GM10266 (cell line): ENCODE results near the gene ZPBP.

ENCODE experiments used
- DNase-seq: peaks from one replicate; pipeline ENCODE4 v3.0.0; 2012; ENCODE audit errors: extremely low spot score
- TF ChIP-seq, protein P1 (sequence below): IDR thresholded peaks from 2 replicates; pipeline ENCODE4 v1.5.1; 2012; ENCODE audit warnings: mild to moderate bottlenecking, low read depth; ENCODE audit not compliant: control insufficient read depth, insufficient read depth; ENCODE audit errors: missing control alignments

The ZPBP gene

DNA sequence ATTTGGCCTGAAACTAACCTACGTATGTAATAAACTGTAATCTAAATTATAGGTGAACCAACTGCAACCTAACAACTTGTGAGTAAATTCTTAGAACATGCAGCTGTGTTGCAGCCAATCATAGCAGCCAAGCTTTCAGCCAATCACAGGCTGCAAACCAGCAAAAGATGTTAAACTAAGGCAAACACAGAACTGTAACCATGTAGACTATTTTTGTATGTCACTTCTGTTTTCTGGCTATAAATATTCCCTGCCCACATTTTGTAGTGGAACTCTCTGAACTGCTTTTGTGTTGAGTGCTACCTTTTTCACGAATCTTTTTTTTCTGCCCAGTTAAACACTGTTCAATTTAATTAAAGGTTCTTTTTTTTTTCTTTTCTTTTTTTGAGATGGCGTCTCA is 28.2 kb upstream of the ZPBP start:
- TF ChIP-seq, protein P1, sequence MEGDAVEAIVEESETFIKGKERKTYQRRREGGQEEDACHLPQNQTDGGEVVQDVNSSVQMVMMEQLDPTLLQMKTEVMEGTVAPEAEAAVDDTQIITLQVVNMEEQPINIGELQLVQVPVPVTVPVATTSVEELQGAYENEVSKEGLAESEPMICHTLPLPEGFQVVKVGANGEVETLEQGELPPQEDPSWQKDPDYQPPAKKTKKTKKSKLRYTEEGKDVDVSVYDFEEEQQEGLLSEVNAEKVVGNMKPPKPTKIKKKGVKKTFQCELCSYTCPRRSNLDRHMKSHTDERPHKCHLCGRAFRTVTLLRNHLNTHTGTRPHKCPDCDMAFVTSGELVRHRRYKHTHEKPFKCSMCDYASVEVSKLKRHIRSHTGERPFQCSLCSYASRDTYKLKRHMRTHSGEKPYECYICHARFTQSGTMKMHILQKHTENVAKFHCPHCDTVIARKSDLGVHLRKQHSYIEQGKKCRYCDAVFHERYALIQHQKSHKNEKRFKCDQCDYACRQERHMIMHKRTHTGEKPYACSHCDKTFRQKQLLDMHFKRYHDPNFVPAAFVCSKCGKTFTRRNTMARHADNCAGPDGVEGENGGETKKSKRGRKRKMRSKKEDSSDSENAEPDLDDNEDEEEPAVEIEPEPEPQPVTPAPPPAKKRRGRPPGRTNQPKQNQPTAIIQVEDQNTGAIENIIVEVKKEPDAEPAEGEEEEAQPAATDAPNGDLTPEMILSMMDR: no peak
- DNase-seq: peak; percentile 33

DNA sequence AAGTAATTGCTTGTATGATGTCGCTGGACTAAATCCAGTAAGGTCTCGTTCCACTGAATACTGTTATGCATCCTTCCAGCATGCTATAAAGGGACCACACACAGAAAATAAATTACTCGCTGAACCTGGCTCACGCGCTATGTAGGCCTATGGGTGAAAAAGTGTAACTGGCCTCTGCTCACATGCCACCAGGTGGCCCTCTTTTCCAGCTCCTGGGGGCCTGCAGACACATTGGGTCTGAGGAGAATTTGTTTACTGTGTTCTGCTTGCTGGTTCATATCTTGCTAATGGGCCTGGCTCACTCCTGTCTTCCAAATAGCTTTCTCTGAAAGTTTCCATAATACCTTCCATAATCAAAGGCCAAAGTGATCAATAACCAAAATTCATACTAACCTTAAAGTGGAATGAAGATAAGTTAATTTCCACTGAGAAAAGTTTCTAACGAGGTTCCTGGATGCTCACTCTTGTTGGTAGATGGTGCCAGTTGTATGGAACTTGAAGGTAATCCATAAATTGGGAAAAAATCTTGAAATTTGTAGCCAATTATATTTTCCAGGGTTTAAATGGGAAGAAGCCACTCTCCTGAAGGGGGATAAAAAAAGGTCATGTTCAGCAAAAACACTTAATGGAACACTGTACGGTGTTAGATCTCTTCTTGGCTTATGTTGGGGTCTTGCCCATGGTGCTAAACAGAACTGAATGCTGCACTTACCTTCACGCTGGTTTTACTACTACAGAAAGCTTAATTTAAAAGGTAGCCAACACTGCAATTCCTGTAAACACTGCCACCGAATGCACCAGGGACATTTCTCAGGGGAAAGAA is 27.0 kb upstream of the ZPBP start:
- TF ChIP-seq, protein P1: peak; percentile 63
- peak; percentile 25 for DNase-seq

DNA sequence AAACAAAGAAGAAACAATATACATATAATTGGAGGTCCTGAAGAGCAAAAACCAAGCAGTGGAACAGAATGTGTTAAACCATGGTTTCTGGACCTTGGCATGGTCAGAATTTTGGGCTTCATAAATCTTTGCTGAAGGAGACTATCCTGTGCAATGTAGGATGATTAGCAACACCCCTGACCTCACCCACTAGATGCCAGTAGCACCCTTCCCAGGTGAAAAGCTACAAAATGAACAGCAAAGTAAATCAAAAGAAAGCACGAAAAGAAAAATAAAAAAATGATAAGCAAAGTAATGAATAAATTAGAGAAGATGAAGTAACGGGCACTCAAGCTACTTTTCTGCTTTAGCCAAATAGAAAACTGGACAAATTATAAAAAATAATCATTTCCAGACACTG is 19.2 kb upstream of the ZPBP start:
- DNase-seq: no peak
- TF ChIP-seq, protein P1: peak; percentile 2

DNA sequence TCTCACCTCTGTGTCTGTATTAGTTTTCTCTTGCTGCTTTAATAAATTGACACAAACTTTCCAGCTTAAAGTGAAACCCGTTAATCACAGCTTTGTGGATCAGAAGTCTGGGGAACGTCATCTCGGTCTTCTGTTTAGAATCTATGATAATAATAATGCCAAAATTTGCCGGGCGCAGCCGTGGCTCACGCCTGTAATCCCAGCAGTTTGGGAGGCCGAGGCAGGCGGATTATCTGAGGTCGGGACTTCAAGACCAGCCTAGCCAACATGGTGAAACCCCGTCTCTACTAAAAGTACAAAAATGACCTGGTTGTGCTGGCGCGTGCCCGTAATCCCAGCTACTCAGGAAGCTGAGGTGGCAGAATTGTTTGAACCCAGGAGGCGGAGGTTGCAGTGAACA is 8.8 kb upstream of the ZPBP start:
- DNase-seq: no peak
- TF ChIP-seq, protein P1: no peak

DNA sequence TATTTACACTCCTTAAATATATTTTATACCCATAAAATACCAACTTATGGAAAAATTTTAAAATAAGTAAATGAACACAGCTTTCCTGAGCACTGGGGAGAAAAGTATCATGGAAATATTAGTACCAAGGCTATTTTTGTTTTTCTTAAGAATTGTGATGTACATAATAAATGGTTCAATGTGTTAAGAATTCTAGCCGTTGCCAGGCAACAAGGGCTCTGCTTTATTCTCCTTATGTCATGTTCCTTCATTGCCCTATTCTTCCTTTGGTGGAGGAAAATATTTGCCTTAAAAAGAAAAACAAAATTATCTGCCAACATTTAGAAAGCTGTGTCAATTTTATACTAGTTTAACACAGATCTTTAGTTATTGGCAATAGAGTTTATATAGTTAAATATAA is 2.6 kb upstream of the ZPBP start:
- no peak for DNase-seq
- TF ChIP-seq, protein P1: no peak

DNA sequence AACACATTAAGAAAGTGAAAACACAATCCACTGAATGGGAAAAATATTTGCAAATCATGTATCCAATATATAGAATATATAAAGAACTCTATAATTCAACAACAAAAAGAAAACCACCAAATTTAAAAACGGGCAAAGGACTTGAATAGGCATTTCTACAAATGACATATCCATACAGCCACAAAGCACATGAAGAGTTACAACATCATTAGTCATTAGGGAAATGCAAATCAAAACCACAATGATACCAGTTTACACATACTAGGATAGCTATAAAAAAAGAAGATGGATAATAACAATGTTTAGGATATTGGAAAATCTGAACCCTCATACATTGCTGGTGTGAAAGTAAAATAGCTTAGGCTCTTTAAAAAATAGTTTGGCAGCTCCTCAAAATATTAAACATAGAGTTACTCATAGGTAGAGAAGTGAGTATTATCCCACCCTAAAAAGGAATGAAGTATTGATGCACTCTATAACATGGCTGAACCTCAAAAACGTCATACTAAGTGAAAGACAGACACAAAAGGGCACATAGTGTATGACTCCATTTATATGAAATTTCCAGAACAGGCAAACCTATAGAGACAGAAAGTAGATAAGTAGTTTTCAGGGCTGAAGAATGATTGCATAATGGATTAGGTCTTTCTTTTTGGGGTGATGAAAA is 4.5 kb downstream of the ZPBP start:
- TF ChIP-seq, protein P1: no peak
- DNase-seq: no peak

DNA sequence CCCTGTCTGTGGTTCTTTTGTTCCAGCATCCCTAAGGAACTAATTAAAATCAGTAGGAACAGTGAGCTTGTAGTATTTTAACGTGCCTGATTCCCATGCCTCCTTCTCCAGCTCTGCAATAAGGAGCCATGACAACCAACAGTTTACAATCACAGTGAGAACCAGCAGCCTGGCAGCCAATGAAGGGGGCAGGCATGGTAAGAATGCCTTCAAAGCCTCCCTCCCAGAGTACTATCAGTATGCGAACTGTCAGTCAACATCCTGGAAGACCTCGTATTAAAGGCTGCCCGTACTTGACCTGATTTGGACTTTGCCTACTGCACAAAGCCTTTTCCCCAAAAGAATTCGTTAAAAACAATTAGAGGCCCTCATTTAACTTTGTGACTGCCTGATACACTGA is 7.7 kb downstream of the ZPBP start:
- no peak for DNase-seq
- TF ChIP-seq, protein P1: no peak
